GM06990 (cell line): ENCODE results near the gene ROR2.

Experiments
- DNase-seq: peaks from one replicate; pipeline ENCODE4 v3.0.0-alpha.2; 2011; ENCODE audit not compliant: insufficient read length; ENCODE audit errors: extremely low read depth
- H3K27me3 ChIP-seq: replicated peaks from 2 replicates; pipeline ENCODE4 v1.6.0; 2011; ENCODE audit warnings: low read length; ENCODE audit not compliant: control insufficient read depth, insufficient read depth
- H3K36me3 ChIP-seq: 2 replicates; pipeline ENCODE4 v1.5.1; 2011; ENCODE audit warnings: low read length; ENCODE audit not compliant: control insufficient read depth, insufficient read depth
- H3K4me3 ChIP-seq: replicated peaks from 2 replicates; pipeline ENCODE4 v1.5.1; 2011; ENCODE audit warnings: low read depth, mild to moderate bottlenecking, control low read depth, low read length
- CTCF ChIP-seq: IDR thresholded peaks from 2 replicates; pipeline ENCODE4 v1.5.1; 2011; ENCODE audit warnings: low read length, control low read depth, mild to moderate bottlenecking, inconsistent platforms; ENCODE audit not compliant: insufficient read depth, poor library complexity, severe bottlenecking

ROR2 gene

GRCh38 chr9:91725651-91726050 lies 224.4 kb downstream of the ROR2 start:
- Histone ChIP-seq H3K4me3 (no peak overlapping the region), H3K27me3 (peaks cover 1% of the 10 kb centered on the region; the same call in 1 of the 2 replicates), H3K36me3 (no peaks in the 10 kb centered on the region)
- TF ChIP-seq CTCF, result no peak
- no peak for DNase-seq

DNA sequence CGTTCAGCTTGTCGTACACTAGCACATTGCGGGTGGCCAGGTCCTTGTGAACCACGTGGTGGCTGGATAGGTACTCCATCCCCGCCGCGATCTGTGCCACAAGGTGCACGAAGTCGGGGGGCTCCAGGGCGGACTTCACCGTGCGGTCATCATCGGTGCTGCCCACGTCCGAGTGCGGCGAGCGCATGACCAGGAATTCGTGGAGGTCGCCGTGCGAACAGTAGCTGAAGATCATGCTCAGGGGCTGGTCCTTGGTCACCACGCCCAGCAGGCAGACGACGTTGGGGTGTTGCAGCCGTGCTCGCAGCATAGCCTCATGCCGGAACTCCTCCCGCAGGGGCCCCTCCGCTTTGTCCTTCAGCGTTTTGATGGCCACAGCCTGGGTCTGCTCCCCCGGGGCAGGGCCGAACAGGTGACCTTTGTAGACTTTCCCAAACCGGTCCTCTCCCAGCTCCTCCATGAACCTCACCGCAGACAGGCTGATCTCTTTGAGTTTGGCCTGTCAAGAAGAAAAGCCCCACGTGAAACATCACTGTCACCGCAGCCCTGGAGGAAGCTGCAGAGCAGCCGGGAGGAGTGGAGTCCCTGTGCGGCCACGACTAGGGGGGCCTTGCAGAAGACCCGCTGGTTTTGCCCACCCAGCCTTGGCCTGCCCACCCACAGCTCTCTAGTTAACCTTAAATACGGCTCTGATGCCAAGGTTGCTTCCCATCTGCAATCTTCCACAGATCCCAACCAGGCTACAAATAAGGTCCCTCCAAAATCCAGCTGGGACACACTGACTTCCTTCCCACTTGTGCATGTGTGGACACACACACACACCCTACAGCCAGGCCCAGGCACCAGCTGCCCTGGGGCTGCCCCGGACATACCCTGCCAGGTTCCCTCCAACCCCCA lies 225.2 kb downstream of the ROR2 start:
- TF ChIP-seq CTCF, result no peak
- Histone ChIP-seq H3K4me3 (no peak overlapping the region), H3K36me3 (no peaks in the 10 kb centered on the region), H3K27me3 (peaks cover 1% of the 10 kb centered on the region; the same call in 1 of the 2 replicates)
- DNase-seq, result no peak

DNA sequence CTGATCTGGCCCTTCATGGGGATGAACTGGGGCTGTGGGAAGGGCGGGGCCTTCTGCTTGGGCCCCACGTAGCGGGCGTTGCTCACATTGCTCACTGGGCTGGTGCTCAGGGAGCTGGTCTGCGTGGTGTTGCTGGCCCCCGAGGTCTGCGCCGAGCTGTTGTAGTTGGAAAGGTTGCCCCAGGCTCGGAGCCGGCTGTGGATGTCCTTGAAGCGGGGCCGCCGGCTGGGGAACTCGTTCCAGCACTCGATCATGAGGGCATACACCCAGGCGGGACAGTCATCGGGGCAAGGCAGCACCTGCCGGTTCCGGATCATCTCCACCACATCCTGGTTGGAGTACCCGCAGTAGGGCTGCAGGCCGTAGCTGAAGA lies 226.0 kb downstream of the ROR2 start:
- peaks cover 1% of the 10 kb centered on the region; the same call in 1 of the 2 replicates for H3K27me3 ChIP-seq
- no peak for DNase-seq
- H3K36me3 ChIP-seq, result no peaks in the 10 kb centered on the region
- no peak overlapping the region for H3K4me3 ChIP-seq
- TF ChIP-seq CTCF, result no peak

- no peak for TF ChIP-seq CTCF
- no peak overlapping the region for H3K4me3 ChIP-seq
- H3K36me3 ChIP-seq, result no peaks in the 10 kb centered on the region
- H3K27me3 ChIP-seq, result peaks cover 1% of the 10 kb centered on the region; the same call in 1 of the 2 replicates
- DNase-seq, result no peak
These were observed 226.5 kb downstream of the ROR2 start for GRCh38 chr9:91723420-91724067.

DNA sequence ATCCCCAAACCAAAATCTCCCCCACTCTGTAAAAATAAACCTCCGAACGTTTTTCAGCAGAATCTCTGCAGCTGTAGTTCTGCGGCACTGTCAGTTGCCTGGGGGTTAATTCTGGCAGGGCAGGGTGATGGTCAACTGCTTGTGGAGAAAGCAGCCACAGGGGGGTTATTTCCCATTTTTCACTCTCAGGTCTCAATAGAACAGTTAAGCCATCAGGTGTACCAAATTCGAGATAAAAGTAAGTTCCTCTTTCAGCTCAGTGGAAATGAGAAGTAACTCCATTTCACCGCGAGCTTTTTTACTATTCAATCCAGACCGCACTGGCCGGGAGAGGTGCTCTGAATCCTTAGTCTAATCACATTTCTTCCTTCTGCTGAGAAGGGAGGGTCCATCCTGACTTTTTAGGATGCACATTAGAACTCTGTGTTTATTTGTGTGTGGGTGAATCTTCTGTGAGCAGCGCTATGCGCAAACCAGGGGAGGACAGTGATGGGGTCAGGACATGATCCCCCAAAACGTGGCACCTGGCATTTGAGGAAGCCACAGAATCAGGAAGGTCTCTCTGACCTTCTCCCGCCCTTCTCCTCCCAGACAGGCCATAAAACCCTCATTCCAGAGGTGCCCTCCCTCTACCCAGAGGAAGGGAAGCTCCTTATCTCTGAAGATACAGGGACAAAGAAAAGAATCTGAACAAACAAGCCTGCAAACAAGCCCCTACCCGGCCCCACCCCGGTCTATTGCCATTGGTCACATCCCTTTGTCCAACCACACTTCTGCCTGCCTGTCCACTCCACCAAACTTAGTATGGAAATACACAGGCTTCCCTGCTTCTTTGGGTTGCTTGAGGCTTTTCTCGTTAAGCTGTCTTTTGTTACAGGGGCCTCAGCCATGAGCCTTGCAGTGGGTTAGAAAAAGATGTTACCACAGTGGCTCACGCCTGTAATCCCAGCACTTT lies 229.0 kb downstream of the ROR2 start:
- H3K36me3 ChIP-seq, result no peaks in the 10 kb centered on the region
- H3K4me3 ChIP-seq, result no peak overlapping the region
- H3K27me3 ChIP-seq, result peaks cover 1% of the 10 kb centered on the region; the same call in 1 of the 2 replicates
- no peak for TF ChIP-seq CTCF
- DNase-seq, result peak; percentile 31
